CD4-positive, alpha-beta T cell treated with Interferon gamma for 1 hour (primary cell): ENCODE measurements around the gene ZBTB7C.

Source experiments
- DNase-seq: peaks from one replicate; pipeline ENCODE4 v3.0.0-alpha.2; 2020

Gene ZBTB7C

GRCh38 chr18:48074929-48075706, 334.1 kb downstream of the ZBTB7C start:
- no peak for DNase-seq

- DNase-seq: no peak
Observed at GRCh38 chr18:48073211-48073930, 335.8 kb downstream of the ZBTB7C start.

GRCh38 chr18:48072428-48073204, 336.6 kb downstream of the ZBTB7C start:
- DNase-seq: no peak

- no peak for DNase-seq
Observed at GRCh38 chr18:48068916-48069445, 340.2 kb downstream of the ZBTB7C start.

DNA sequence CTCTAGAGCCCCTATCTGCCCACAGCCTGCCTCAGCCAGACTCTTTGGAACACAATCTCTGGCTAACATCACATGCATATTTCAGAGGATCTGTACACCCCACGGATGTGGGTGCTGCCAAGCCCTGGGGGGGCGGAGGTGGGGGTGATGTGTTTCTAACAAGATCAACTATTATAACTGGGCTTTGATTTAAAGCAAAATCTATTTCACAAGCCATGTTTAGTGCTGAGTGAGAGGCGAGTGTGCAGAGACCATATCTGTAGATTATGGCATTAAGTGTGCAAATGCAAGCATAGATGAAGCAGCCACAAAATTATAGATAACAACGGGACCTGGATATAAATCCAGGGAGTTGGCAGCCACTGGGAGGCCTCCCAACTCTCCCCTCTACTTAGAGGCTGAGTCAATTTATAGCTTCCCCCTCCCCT, 342.9 kb downstream of the ZBTB7C start:
- no peak for DNase-seq

GRCh38 chr18:48065601-48065995, 343.6 kb downstream of the ZBTB7C start:
- no peak for DNase-seq

- DNase-seq: no peak
Observed at GRCh38 chr18:48064978-48065600, 344.1 kb downstream of the ZBTB7C start.

GRCh38 chr18:48061781-48062570, 347.2 kb downstream of the ZBTB7C start:
- no peak for DNase-seq

DNA sequence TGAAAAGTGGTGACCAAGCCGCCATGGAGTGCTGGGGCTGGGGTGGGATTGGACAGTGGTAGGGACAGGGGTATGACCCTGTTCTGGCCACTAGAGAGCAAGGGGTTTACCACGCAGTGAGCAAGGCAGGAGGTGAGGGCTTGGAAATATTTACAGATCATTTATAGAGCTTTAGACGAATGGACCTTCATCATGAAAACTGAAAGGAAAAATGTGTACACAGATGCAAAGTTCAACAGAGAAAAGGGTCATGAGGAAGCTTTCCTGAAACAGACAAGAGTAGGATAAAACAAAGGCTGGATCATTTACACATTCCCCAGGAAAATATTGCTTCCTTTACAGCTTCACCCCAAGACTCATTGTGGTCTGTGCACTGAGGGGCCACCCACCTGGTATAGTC, 348.2 kb downstream of the ZBTB7C start:
- no peak for DNase-seq

DNA sequence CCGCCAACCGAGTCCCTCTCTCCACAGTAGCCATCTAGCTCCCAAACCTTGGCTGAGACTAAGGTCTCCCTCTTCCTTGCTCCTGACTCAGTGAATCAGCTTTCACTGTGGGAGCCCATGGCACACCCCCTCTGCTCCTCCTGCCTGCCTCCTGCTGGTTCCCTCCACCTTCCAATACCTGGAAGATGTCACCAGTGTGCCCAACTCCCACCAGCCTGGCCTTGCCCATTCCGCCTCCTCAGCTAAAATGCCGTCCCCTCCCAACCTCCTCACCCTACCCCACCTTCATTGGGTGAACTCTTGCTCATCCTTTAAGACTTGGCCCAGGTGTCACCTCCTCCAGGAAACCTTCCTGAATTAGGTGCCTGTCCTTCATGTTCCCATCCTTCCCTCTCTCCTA, 348.8 kb downstream of the ZBTB7C start:
- DNase-seq: no peak

GRCh38 chr18:48059455-48060010, 349.6 kb downstream of the ZBTB7C start:
- DNase-seq: no peak

DNA sequence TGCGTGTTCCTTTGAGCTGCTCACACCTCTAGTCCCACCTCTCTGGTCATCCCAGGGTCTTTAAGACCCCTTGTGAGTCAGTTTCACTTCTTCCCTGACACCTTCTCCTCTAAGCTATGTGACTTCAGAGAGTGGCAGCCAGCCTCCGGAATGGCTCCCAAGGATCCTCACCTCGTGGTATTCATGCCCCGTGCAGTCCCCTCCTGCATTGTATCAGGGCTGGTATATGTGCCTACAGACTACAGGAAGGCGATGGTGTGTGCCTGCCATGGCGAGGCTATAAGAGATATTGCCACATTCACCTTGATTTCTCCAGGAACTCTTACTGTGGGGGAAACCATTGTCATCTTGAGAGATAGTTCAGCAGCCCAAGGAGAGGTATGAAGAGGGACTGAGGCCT, 350.7 kb downstream of the ZBTB7C start:
- DNase-seq: no peak

- DNase-seq: no peak
Observed at GRCh38 chr18:48057018-48057417, 352.2 kb downstream of the ZBTB7C start.

- DNase-seq: no peak
Observed at GRCh38 chr18:48055351-48055750, 353.8 kb downstream of the ZBTB7C start.

DNA sequence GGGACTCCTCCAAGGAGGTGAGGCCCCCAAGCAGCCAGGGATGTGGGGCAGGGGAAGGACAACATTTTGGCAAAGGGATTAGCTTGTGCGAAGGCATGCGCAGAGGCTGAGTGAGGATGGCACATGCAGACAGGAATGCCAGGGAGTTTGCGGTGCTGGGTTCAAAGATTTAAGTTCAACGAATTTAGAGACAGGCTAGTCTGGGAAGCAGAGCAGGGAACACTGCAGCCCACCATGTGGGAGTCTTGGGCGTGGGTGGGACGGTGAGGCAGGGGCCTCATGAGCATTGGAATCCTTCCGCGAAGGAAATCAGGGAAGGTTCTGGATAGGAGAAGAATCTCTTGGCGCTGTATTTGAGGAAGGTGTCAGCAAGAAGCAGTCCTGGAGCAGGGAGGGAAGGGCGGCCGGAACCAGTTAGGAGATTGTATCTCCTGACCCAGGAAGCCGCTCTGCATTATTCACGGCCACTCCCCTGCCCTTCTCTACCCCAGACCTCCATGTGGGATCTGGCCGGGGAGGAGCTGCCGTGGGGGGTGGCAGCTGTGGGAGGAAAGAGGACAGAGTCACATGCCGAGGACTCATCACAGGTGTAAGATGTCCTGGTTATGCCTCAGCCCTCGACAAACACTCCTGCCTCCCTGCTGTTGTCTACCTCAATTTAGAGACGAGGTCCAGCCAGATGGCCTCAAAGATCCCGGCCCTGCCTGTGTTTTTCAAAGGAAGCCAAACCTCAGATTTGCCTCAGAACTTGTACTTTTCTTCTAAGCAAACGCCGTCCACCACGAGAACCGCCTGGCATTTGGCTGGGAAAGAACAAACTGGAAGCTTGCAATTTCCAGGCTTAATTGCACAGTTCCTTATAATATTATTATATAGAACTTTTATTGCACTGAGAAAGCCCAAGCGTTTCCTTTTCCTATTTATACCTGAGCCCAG, 355.0 kb downstream of the ZBTB7C start:
- no peak for DNase-seq

GRCh38 chr18:48052842-48053241, 356.3 kb downstream of the ZBTB7C start:
- DNase-seq: no peak

DNA sequence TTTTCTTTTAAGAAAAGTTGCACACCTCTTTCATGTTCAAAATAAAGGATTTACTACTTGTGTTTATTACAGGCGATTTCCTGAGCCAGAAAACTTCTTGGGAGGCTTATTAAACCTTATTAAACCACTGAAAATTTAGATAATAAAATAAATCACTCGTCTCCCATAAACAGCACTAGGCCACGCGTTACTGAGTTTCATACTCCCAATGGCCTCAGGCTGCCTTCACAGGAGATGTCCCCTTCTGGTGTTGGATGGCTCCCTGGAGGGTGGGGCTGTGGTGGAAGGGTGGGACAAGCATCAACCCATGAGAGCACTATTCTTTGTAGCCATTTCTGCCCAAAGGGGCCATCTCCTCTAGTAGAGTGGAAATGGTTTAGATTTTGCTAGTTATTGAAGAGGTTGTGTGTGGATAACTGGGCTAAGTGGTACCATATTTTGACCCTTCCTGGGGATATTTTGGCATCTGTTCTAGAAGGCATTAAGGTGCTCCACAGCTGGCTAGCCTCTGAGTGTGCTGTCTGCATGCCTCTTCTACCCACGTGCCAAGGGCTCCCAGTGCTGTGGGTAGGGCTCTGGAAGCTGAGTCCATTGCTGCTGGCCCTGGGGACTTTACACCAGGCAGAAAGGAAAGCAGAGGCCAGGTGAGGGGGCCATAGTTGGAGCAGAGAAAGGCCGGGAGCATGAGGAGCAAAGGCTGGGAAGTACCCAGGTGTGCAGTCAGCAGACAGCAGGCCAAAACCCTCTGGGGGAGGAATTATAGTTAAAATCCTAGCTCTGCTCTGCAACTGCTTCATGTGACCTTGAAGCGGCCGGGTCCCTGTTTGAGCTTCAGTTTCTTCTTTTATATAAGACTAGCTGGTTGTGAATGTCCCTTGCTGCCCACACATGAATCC, 357.0 kb downstream of the ZBTB7C start:
- no peak for DNase-seq

- no peak for DNase-seq
Observed at GRCh38 chr18:48050176-48050575, 359.0 kb downstream of the ZBTB7C start.

- no peak for DNase-seq
Observed at GRCh38 chr18:48049757-48050156, 359.4 kb downstream of the ZBTB7C start.
